ENCODE measurements around the gene CERT1. TPM values are rescaled to one million over a fixed set of nuclear protein-coding genes. Genes with fewer than 3 reads are reported as not detected.

The CERT1 gene
- total RNA-seq, 6 donors from 2014 or later, result 22.3 to 79.3 (median 58.0) TPM

DNA sequence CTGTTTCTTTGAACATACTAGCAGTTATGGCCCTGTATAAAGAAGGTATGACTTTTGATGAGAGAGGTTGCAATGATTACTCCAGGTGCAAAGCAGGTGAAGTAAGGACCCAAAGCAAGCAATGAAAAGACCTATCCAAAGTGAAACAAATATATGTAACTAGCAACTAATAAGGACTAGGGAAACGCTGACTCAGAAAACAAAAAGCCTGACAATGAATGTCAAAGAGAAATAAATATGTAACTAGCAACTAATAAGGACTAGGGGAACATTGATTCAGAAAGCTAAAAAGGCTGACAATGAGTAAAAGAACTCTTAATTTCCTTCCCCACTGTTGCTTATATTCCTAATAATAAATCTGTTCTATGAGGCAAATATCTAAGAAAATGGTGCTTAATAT, 131.3 kb downstream of the CERT1 start:
- peaks cover 10 to 86% (median 40%) of the 10 kb centered on the region in 4 donors for H3K36me3 ChIP-seq
- no peaks in the 10 kb centered on the region for H3K4me1 ChIP-seq
- no peak for DNase-seq
- no peak for ATAC-seq (ENCODE audit: low FRiP score in 2 of 2)
- TF ChIP-seq POLR2A (IDR thresholded peaks at IDR 0.05) (no peak), EP300 (IDR thresholded peaks at IDR 0.05) (no peak), CTCF (IDR thresholded peaks at IDR 0.05) (no peak), POLR2AphosphoS5 (IDR thresholded peaks at IDR 0.05) (no peak)
- no peaks in the 10 kb centered on the region for H3K27me3 ChIP-seq
- no peak overlapping the region for H3K4me3 ChIP-seq
- H3K9me3 ChIP-seq, result no peaks in the 10 kb centered on the region
- WGBS, 2 donors, result 88 to 95% methylated on average over 1 of the region's 1 CpG
- no peak overlapping the region for H3K27ac ChIP-seq

DNA sequence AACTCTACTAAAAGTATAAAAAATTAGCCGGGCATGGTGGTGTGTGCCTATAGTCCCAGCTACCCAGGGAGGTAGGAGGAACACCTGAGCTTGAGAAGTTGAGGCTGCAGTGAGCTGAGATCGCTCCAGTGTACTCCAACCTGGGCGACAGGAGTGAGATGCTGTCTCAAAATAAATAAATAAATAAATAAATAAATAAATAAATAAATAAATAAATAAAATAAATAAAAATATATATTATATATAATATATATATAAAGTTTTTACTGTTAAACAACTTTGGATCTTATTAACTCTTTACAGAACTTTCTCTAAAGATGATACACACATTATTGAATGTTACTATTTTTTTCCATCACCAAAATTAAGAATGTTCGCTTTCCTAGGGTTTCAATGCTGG, 136.0 kb downstream of the CERT1 start:
- TF ChIP-seq POLR2AphosphoS5 (IDR thresholded peaks at IDR 0.05) (no peak), POLR2A (IDR thresholded peaks at IDR 0.05) (no peak), EP300 (IDR thresholded peaks at IDR 0.05) (no peak), CTCF (IDR thresholded peaks at IDR 0.05) (no peak)
- Histone ChIP-seq H3K4me1 (no peaks in the 10 kb centered on the region), H3K9me3 (no peaks in the 10 kb centered on the region), H3K36me3 (peaks cover 7 to 67% (median 25%) of the 10 kb centered on the region in 4 donors), H3K27me3 (no peaks in the 10 kb centered on the region), H3K4me3 (no peak overlapping the region), H3K27ac (no peak overlapping the region)
- ATAC-seq (ENCODE audit: low FRiP score in 2 of 2) (no peak), DNase-seq (no peak)
- 96 to 99% methylated on average over 4 of the region's 4 CpGs for WGBS, 2 donors

- H3K36me3 ChIP-seq, result peaks cover 3 to 57% (median 18%) of the 10 kb centered on the region in 4 donors
- no peak for ATAC-seq (ENCODE audit: low FRiP score in 2 of 2)
- no peaks in the 10 kb centered on the region for H3K4me1 ChIP-seq
- TF ChIP-seq EP300 (IDR thresholded peaks at IDR 0.05), result no peak
- TF ChIP-seq POLR2A (IDR thresholded peaks at IDR 0.05), result no peak
- TF ChIP-seq CTCF (IDR thresholded peaks at IDR 0.05), result no peak
- no peak for TF ChIP-seq POLR2AphosphoS5 (IDR thresholded peaks at IDR 0.05)
- no peak overlapping the region for H3K4me3 ChIP-seq
- 74 to 86% methylated on average over 12 of the region's 12 CpGs for WGBS, 2 donors
- no peaks in the 10 kb centered on the region for H3K27me3 ChIP-seq
- DNase-seq, result no peak
- no peak overlapping the region for H3K27ac ChIP-seq
- H3K9me3 ChIP-seq, result no peaks in the 10 kb centered on the region
Observed at GRCh38 chr5:75374394-75374814, 137.0 kb downstream of the CERT1 start.

- Histone ChIP-seq H3K27ac (no peak overlapping the region), H3K36me3 (peaks cover under 1 to 52% (median 14%) of the 10 kb centered on the region in 4 donors), H3K4me3 (no peak overlapping the region), H3K9me3 (no peaks in the 10 kb centered on the region), H3K27me3 (no peaks in the 10 kb centered on the region), H3K4me1 (no peaks in the 10 kb centered on the region)
- WGBS, 2 donors, result 77 to 81% methylated on average over 2 of the region's 2 CpGs
- no peak for DNase-seq
- no peak for TF ChIP-seq POLR2AphosphoS5 (IDR thresholded peaks at IDR 0.05)
- no peak for TF ChIP-seq POLR2A (IDR thresholded peaks at IDR 0.05)
- no peak for TF ChIP-seq EP300 (IDR thresholded peaks at IDR 0.05)
- TF ChIP-seq CTCF (IDR thresholded peaks at IDR 0.05), result no peak
- ATAC-seq (ENCODE audit: low FRiP score in 2 of 2), result no peak
Observed at GRCh38 chr5:75373862-75374261, 137.6 kb downstream of the CERT1 start.

DNA sequence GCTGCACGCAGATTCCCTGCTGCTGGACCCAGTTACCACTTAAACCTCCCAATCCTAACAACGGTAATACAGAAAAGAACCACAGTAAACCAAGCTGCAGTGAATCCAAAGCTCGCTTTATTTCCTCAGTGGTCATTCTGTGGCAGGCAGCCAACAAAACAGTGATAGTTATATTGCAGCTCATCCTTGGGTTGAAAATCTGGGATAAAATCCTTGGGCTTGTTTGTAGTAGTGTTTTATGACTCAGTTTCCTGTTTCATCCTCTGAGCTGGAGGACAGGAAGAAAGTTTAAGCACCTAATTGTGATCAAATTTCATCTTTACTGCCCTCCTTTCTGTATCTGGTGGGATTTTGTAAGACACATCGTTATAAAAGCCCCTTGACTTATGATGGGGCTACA, 143.0 kb downstream of the CERT1 start:
- H3K27me3 ChIP-seq, result no peaks in the 10 kb centered on the region
- ATAC-seq (ENCODE audit: low FRiP score in 2 of 2) (no peak), DNase-seq (no peak)
- no peak overlapping the region for H3K4me3 ChIP-seq
- no peak overlapping the region for H3K27ac ChIP-seq
- H3K36me3 ChIP-seq, result peaks cover 0 to 10% (median 0%) of the 10 kb centered on the region in 4 donors
- no peaks in the 10 kb centered on the region for H3K9me3 ChIP-seq
- 85 to 90% methylated on average over 4 of the region's 4 CpGs for WGBS, 2 donors
- peaks cover 0 to 11% (median 1%) of the 10 kb centered on the region in 4 donors for H3K4me1 ChIP-seq
- TF ChIP-seq POLR2A (IDR thresholded peaks at IDR 0.05), result no peak
- no peak for TF ChIP-seq CTCF (IDR thresholded peaks at IDR 0.05)
- no peak for TF ChIP-seq EP300 (IDR thresholded peaks at IDR 0.05)
- no peak for TF ChIP-seq POLR2AphosphoS5 (IDR thresholded peaks at IDR 0.05)
